GM18520 (cell line): ENCODE data around the gene CCDC9.
A peak's percentile ranks its signal among the peaks of the same experiment; 100 is the strongest.
"Not testable (repeated sequence)": the region's sequence is repeated elsewhere in the genome, so short reads cannot be mapped to it uniquely, and the experiment has no call there.

ENCODE experiments used
- ATAC-seq: cut with Tn5 transposase; IDR thresholded peaks from one replicate; pipeline ENCODE4 v1.9.1; 2021; ENCODE audit not compliant: unreplicated experiment

Gene CCDC9

DNA sequence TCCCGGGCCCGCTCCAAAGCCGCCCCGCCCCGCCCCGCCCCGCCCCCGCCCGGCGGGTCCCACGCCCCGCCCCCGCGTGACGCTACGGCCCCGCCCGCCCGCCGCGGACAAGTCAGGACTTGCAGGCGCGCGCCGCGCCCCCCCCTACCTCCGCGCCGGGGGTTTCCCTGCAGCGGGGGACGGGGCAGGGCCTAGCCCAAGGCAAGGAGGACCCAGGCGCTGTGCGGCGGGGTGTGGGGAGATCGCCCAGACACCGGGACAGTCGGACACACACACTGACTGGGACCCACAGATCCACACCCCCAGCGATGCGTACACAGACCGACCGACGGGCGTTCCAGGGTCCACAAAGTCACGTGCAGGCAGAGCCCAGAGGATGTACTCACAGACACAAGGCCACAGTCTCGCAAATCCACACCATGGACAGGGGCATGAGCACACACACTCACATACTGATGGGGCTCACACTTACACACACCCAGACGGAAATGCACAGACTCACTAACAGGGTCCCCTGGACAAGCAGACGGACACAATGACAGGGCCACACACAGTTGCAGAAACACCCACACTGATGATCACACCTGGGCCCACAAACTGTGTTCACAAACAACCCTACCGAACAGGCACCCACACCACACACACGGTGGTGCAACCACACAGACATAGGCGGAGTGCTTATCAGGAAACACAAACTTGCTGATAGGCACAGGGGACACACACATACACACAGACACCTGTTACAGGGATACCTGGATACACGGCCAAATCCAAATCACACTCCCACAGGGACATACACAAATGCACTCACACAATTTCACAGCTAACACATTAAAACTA lies 24.9 kb upstream of the CCDC9 start:
- ATAC-seq = peak; percentile 22

DNA sequence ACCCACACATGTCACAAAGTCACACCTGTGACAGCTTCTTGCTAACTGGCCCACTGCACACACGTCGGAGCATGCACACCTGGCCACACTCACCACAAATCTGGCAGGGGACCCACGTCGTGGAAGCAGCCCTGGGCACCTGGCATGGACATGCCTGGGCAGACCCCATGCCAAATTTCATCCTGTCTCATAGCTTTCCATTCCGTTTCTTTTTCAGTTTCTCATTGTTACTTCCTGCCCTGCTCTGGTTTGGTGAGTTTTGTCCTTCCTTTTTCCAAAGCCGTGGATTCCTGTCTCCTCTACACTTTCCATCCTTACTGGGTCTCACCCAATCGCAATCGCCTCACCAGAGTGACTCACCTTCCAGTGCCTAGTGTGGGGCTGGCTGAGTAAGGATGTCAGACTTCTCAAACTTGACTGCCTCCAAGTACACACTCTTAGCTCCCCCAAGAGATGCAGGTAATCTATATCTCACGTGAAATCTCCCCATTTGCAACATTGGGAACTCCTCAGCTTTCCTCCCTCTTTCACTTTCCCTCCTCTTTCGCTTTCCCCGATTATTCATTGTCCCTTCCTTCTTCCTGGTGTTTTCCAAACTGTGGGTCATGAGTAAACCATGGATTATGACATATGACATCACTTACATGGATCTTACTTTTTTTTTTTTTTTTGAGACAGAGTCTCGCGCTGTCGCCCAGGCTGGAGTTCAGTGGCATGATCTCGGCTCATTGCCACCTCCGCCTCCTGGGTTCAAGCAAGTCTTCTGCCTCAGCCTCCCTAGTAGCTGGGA lies 23.7 kb upstream of the CCDC9 start:
- no peak for ATAC-seq

DNA sequence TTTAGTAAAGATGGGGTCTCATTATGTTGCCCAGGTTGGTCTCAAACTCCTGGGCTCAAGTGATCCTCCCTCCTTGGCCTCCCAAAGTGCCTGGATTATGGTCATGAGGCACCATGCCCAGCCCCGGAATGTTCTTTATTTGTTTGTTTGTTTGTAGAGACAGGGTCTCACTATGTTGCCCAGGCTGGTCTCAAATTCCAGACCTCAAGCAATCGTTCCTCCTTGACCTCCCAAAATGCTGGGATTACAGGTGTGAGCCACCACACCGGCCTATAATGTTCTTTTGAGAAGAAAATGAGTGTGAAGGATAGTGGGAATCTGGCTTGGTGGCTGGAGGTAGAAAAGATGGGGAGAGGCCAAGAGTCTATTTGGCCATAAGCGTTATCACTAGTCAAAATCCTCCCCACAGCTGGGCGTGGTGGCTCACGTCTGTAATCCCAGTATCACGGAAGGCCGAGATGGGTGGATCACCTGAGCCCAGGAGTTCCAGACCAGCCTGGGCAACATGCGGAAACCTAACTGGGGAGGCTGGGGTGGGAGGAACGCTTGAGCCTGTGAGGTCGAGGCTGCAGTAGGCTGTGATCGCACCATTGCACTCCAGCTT lies 20.2 kb upstream of the CCDC9 start:
- ATAC-seq = no peak

DNA sequence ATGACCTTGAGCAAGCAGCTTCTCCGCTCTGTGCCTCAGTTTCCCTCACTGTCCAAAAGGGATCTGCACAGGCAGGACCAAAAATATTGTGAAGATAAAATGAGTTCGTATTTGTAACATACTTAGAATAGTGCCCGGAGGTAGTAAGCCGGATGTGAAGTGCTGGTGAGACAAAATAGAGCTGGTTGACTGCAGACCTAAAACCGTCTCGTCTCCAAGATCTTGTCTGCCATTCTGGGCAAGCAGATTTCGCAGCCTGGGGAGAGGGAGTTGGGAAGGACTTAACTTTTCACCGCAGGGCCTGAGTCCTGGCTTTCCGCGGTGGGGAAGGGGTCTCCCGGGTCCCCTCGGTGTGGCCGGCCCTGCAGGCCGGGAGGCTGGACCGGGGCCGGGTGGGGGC lies 17.2 kb upstream of the CCDC9 start:
- ATAC-seq = no peak

DNA sequence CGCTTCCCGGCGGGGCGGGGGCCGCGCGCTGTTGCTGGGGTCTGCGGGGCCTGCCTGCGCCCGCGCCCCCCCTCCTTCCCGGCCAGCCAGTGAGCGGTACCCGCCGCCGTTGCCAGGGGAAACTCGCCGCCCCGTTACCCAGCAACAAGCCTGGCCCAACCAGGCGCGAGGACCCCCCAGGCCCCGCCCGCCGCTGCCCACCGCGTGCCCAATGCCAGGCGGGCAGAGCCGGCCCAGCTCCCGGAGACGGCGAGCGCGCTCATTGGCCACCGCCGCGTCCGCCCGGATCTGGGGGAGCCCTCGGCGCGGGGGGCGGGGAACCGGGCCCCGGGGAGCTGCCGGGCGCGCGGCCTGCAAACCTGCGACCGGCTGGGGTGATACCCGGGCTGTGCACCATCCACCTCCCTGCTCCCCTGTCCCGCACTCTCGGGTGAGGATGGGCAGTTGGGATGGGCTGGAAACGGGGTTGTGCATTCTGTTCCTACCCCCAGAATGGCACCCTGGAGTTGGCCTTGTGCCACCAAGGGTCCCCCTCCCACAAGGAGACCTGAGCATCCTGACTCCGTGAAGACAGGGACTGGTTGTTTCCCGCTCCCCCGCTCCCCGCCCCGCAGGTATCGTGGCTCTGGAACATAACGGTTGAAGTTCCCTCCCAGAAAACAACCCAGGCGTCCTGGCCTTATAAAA lies 16.6 kb upstream of the CCDC9 start:
- ATAC-seq = no peak

- ATAC-seq = no peak
Measured at GRCh38 chr19:47240556-47240955, 15.8 kb upstream of the CCDC9 start.

GRCh38 chr19:47240996-47241918 lies 15.1 kb upstream of the CCDC9 start:
- no peak for ATAC-seq

DNA sequence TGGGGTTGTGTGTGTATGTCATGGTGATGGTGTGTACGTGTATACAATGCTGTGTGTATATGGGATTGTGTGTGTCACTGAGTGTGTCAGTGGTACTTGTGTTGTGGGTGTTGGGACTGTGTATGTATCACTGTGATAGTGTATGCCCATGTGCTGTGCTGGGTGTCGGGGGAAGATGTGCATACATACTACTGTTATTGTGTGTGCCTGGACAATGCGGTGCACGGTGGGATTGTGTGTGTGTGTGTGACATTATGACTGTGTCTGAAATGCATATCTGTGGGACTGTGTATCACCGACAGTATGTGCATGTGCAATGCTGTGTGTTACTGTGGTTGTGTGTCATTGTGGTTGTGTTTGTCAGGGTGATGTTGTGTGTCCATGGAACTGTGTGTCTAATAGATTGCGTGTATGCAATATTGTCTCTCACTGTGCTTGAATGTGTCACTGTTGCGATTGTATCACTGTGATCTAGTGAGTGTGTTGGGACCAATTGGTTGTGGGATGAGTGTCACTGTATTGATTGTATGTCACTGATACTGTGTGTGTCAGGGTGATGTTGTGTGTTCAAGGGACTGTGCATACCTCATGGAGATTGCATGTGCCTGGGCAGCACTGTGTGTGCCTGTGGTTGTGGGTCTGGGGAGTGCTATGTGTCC lies 14.3 kb upstream of the CCDC9 start:
- no peak for ATAC-seq

DNA sequence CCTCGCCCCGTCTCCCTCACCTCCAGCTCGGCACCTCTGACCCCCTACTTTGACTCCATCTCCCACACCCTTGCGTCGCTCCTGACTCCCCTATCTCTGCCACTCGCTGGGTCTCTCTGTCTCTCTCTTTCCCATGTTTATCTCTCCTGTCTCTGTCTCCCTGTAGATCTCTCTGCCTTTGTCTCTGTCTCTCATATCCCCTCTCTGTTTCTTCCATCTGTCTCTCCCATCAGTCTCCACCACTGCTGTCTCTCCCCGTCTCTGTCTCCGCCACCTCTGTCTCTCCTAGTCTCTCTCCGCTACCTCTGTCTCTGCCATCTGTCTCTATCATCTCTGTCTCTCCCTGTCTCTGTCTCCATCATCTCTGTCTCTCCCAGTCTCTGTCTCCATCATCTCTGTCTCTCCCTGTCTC lies 13.0 kb upstream of the CCDC9 start:
- ATAC-seq = no peak

DNA sequence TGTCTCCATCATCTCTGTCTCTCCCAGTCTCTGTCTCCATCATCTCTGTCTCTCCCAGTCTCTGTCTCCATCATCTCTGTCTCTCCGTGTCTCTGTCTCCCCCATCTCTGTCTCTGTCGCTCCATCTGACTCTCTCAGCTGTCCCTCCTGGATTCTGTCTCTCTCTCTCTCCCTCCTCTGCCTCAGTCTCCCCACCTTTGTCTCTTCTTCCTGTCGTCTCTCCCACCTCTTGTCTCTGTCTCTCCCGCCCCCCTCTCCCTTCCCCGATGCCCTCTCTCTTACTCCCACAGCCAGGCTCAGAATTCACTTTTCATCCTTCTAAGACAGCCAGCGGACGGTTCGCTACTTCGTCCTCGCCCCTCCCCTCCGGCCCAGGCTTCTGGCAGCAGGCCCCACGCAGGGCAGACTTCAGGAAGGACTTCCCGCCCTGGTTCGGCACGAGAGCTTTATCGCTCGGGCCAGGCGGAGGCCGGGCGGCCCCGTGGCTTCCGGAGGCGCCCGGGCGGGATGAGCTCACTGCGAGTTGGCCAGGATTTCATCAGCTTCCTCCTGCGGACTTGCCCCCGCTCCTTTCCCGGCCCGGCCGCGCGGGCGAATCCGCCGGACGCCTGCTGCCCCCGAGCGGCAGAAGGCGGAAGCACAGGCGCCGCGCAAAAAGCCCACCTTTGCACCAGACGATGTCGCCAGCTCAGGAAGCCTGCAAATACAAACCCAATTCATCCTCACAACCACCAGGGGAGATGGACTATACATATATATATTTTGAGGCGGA lies 12.4 kb upstream of the CCDC9 start:
- ATAC-seq = peak; percentile 69

DNA sequence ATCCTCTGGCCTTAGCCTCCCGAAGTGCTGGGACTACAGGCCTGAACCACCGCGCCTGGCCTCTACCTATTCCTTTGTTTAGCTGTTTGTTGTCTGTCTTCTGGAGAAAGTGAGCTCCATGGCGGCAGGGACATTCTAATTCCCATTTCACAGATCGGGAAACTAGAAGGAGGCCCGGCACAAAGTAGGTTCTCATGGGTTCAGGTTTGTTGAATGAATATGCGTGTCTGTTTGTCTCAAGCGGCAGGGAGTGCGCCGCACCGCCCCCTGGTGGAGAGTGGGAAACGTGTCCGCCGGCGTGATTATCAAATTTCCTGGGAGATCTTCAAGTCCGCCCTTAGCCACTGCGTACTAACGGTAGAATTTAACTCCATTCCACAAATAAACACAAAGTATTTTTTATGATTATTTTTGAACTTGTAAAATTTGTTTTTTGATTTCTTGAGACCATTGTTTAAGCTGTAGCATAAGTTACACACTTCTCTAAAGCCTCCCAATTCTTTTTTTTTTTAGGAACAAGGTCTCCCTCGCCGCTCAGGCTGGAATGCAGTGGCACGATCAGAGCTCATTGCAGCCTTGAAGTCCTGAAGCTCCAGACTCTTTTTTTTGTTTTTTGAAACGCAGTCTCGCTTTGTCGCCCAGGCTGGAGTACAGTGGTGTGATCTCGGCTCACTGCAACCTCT lies 8.9 kb upstream of the CCDC9 start:
- ATAC-seq = no peak

DNA sequence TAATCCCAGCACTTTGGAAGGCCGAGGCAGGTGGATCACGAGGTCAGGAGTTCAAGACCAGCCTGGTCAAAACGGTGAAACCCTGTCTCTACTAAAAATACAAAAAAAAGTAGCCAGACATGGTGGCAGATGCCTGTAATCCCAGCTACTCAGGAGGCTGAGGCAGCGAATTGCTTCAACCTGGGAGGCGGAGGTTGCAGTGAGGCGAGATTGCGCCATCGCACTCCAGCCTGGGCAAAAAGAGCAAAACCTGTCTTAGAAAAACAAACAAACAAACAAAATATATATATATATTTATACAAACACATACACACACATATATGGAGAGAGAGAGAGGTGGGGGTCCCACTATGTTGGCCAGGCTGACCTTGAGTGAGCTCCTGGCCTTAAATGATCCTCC lies 3.3 kb upstream of the CCDC9 start:
- not testable (repeated sequence) for ATAC-seq

GRCh38 chr19:47253467-47253881 lies 2.9 kb upstream of the CCDC9 start:
- ATAC-seq = no peak

GRCh38 chr19:47253970-47254369 lies 2.4 kb upstream of the CCDC9 start:
- ATAC-seq = no peak

DNA sequence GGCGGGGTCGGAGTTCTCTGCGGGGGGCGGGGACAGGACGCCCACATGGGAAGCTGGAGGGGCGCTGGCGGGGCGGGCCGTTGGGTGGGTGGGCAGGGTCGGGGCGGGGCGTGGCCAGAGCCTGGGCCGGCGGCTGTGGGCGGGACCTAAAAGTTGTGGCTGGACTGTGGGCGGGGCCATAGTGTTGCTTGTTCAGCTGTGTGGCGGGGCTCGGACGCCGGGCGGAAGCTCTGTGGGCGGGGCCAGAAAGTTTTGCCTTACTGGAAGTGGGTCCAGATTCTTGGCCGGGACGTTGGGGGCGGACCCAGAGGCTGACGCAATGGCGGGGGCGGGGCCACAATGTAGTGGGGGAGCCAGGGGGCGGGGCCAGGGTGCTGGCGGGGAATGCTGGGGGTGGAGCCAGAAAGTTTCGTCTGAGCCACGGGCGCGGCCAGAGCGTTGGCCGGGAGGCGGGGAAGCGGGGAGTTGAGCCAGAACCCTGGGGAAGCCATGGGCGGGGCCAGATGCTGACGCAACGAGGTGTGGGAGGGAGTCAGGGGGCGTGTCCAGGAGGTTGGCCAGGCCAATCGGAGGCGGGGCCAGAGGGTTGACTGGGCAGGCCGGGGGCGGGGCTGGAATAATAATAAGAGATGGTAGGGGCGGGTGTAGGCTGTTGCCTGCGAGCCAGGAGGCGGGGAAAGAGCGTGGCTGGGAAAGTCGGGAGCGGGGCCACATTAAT lies 527 bp downstream of the CCDC9 start:
- ATAC-seq = peak; percentile 62

DNA sequence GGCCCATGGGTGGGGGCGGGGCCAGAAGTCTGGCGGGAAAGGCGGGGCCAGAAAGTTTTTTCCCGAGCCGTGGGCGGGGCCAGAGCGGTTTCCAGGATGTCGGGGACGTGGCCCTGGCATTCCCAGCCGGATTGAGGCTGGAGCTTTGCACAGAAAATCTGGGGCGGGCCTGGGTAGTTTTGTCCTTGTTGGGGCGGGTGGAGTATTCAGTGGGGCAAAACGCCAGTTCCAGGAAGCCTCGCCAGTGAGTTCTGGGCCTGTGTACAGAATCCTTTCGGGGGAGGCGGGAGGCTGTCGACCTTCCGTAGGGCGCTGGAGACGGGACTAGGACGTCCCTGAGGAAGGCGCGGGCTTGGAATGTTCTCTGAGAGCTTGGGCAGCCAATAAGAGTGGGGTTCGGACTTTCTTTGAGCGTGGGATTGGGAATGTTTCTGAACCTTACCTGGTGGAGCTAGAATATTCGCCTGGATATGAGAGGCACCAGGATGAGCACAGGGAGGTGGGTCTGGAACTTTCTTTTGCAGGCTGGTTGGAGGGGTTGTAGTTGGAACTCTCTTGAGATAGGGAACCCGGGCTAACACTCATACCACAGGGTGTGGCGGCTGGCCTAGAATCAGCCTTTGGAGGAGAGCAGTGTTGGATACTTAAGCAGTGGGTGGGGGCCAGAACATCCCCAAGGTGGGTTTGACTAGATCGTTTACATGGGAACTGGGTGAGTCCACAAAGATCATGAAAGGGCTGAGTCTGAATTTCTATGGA lies 1.3 kb downstream of the CCDC9 start:
- ATAC-seq = no peak

DNA sequence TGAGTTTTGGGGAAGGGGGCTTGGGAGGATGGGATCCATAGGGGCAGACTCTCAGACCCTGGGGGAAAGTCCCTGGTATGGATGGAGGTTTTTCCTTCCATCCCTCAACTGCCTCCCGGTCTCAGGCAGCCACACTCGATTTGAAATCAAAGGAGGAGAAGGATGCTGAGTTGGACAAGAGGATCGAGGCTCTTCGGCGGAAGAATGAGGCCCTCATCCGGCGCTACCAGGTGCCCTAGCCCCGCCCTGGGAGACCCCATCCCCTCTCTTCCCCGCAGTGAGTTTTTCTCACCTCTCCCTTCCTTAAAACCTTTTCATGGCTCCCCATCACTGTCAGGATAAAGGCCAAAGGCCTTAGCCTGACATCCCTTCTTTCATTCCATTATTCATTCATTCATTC lies 2.1 kb downstream of the CCDC9 start:
- no peak for ATAC-seq
